Hematopoietic multipotent progenitor cell treated with erythropoietin and hydrocortisone succinate and interleukin-3 and kit ligand, for 6 days (in vitro differentiated cells): ENCODE results near the gene CEP43.

Experiments used
- DNase-seq: peaks from one replicate; pipeline ENCODE4 v3.0.0-alpha.2; 2015

Gene CEP43, protein sequence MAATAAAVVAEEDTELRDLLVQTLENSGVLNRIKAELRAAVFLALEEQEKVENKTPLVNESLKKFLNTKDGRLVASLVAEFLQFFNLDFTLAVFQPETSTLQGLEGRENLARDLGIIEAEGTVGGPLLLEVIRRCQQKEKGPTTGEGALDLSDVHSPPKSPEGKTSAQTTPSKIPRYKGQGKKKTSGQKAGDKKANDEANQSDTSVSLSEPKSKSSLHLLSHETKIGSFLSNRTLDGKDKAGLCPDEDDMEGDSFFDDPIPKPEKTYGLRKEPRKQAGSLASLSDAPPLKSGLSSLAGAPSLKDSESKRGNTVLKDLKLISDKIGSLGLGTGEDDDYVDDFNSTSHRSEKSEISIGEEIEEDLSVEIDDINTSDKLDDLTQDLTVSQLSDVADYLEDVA

GRCh38 chr6:166999145-166999883 lies at the start of gene CEP43:
TSS of gene CEP43 (plus strand) at chr6:166999397. CDS start at chr6:166999413, 16 bp downstream.
- DNase-seq: peak; percentile 97

DNA sequence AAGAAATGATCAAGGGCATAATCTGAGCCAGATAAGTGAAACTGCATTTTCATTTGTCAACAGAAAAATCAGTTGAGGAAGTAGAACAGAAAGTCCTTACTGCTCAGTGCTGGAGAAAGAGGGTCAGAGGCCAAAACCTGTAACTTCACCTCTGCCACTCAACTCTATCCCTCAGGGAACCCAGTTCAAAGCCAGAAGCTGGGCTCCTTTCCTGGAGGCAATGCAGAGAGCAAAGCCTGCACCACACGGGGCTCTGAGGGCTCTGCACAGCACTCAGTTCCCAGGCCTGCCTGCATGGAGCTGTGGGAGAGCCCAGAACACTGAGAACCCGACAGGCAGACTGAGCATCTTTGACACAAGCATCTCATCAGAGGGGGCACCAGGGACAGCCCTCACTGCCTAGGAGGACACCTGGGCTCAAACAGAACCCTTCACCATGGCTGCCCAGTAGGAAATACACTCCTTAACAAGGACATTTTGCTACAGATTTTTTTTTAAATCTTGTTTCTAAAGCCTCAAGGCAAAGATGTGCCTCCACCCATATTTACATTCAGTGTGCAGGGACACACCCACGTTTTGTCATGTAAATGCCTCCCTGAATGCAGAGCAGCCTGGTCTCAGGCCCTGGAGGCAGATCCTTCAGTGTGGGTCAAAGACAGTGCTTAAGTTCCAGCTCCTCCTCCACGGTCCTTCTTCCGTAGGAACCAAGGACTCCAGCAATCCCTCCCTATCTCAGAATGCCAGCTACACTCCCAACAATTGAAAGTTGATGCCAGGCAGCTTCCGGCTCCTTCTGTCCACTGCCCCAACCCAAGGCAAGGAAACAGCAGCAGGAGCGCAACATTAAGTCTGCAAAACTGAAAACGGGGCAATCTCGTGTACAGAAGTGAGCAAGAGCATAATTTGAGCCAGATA lies 49.4 kb upstream of the CEP43 start:
- DNase-seq: no peak

DNA sequence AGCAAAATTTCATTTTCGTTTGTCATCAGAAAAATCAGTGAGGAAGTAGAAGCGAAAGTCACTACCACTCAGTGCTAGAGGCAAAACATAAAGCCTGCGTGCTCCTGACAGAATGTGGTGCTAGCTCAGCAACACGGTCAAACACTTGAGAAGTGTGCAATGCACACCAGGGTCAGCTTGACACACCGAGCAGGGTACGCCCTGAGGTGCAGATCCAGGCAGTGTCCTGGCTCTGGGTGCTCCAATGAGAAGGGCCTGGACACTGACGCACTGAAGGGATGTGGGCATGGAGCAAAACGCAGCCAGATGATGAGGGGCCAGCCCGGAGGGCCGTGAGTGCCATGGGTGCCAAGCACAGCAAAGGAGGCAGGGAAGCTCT lies 48.8 kb upstream of the CEP43 start:
- DNase-seq: no peak

GRCh38 chr6:166950892-166951669 lies 48.1 kb upstream of the CEP43 start:
- peak; percentile 86 for DNase-seq

DNA sequence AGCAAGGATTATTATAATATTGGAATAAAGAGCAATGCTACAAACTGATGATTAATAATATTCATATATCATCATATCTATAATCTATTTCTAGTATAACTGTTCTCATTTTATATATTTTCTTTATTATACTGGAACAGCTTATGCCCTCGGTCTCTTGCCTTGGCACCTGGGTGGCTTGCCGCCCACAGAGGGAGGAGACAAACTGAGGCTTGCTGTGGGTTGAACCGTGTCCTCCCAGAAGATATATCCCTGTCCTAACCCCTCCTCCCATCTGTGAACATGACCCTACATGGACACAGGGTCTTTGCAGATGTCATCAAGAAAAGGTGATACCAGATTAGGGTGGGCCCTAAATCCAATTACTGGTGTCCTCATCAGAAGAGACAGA lies 47.5 kb upstream of the CEP43 start:
- no peak for DNase-seq

GRCh38 chr6:166952121-166952520 lies 47.1 kb upstream of the CEP43 start:
- DNase-seq: no peak

- DNase-seq: no peak
Measured at GRCh38 chr6:166952567-166953486, 46.4 kb upstream of the CEP43 start.

DNA sequence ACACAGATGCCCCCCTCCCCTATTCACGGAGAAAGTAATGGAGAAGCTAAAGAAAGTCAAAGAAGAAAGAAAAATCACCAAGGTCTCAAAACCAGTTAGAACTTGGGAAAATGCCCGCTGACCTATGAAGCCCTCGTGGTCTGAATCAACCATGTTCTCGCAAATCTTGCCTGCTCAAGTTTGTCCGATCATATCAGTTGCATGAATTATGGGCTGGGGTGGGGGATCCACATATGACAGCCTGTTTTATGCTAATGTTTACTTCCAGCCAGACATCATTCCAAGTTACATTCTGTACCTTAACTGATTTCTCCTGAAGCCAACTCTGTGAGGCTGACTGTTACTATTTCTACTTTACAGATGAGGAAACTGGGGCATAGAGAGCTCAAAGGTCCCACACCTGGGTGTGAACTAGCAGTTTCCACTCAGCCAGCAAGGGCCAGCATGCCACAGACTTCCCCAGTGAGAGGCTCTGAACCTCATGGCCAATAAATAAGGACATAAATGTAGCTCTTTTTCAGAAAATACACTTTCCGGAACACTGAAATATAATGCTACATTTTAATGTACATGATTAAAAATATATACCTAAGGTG lies 45.0 kb upstream of the CEP43 start:
- no peak for DNase-seq

GRCh38 chr6:166955121-166955864 lies 43.9 kb upstream of the CEP43 start:
- peak; percentile 80 for DNase-seq

DNA sequence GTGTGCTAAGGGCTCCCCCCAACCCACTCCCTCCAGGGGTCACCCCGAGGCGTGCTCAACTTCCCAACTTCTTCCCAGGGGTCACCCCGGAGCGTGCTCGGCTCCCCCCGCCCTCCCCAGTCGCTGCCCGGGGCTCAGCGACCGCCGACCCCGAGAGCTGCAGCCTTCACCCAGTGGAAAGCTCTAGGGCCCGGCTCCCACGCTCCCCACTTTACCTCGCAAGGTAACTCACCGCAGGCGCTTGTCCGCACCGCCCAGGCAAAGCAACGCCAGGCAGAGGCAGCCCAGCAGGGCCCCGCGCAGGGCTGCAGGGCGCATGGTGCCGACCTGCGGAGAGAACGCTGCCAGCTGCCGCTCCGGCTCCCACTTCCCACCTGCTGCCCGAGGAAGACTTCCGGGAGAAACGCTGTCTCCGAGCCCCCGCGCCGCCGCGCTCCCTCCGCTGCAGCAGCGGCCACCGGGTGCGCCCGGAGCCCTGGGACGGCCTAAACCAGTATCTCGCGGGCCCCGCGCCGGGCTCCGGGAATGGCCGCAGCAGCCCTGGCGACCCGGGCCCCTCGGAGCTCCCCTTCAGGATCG lies 43.2 kb upstream of the CEP43 start:
- DNase-seq: peak; percentile 56

- DNase-seq: peak; percentile 92
Measured at GRCh38 chr6:166956444-166957086, 42.6 kb upstream of the CEP43 start, which contains the start of gene RNASET2. TSS of gene RNASET2 (minus strand) at chr6:166956550. CDS start at chr6:166956182, 368 bp downstream.

- DNase-seq: peak; percentile 70
Measured at GRCh38 chr6:166957087-166957804, 42.0 kb upstream of the CEP43 start.

- no peak for DNase-seq
Measured at GRCh38 chr6:166957805-166958076, 41.5 kb upstream of the CEP43 start.

- DNase-seq: peak; percentile 69
Measured at GRCh38 chr6:166958926-166959861, 40.0 kb upstream of the CEP43 start.

GRCh38 chr6:166959911-166960608 lies 39.1 kb upstream of the CEP43 start:
- DNase-seq: no peak

- DNase-seq: no peak
Measured at GRCh38 chr6:166960609-166960978, 38.6 kb upstream of the CEP43 start.

DNA sequence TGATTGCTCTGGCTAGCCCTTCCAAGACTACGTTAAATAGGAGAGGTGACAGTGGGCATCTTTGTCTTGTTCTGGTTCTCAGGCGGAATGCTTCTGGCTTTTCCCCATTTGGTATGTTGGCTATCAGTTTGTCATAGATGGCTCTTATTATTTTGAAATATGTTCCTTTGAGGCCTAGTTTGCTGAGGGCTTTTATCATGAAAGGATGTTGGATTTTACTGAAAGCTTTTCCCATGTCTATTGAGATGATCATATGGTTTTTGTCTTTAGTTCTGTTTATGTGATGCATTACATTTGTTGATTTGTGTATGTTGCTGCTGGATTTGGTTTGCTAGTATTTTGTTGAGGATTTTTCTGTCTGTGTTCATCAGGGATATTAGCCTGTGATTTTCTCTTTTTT lies 32.9 kb upstream of the CEP43 start:
- no peak for DNase-seq
